ENCODE results near the gene DNAJC3. TPM values are rescaled to one million over a fixed set of nuclear protein-coding genes. Genes with fewer than 3 reads are reported as not detected.

The DNAJC3 gene
- total RNA-seq, 1 experiment from 2014 or later, result 113 TPM

DNA sequence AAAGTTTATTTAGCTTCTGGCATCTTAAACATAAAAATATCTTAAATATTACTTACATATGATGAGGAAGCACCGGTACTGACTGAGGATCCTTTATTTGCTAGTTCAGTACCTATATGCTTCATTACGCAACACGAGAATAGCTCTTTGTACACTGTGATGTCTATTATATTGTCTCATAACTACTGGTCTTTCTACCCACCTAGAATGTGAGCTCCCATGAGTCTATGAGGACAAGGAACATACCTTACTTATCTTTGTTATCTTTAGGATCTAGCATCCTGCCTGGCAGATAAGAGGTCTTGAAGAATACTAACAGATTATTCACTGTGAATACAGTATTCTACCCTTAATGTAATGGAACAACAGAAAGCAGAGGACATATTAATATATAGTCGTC, 124.9 kb downstream of the DNAJC3 start:
- ChIA-PET POLR2A (interaction anchor here (0.6 to 1.4 kb wide), 3 partner anchors 17 to 1454 kb away, joined by 3 to 4 read pairs (median 3); partner anchors contain the start of gene DNAJC3), CTCF (interaction anchor here (0.5 to 0.9 kb wide), 8 partner anchors 13 to 393 kb away, joined by 3 to 6 read pairs (median 4); no protein-coding TSS in a partner anchor)
- intact Hi-C loops (cut with micrococcal nuclease), result no loop called here
- DNase-seq (ENCODE audit: unreplicated experiment), result no peak
- BruUV-seq (replicated peaks), result no TSS peak
- H3K4me3 Mint-ChIP-seq (ENCODE audit: unreplicated experiment), result no peak overlapping the region
- no peaks in the 10 kb centered on the region for H3K27me3 Mint-ChIP-seq (ENCODE audit: insufficient read depth, unreplicated experiment)
- H3K36me3 Mint-ChIP-seq (ENCODE audit: insufficient read depth, unreplicated experiment), result peaks cover 41% of the 10 kb centered on the region
- H3K27ac Mint-ChIP-seq (ENCODE audit: low read depth, unreplicated experiment), result no peak overlapping the region
- H3K9me3 Mint-ChIP-seq (ENCODE audit: unreplicated experiment), result peaks cover 13% of the 10 kb centered on the region
- no peaks in the 10 kb centered on the region for H3K4me1 Mint-ChIP-seq (ENCODE audit: insufficient read depth, unreplicated experiment)
- TF ChIP-seq, protein P1, sequence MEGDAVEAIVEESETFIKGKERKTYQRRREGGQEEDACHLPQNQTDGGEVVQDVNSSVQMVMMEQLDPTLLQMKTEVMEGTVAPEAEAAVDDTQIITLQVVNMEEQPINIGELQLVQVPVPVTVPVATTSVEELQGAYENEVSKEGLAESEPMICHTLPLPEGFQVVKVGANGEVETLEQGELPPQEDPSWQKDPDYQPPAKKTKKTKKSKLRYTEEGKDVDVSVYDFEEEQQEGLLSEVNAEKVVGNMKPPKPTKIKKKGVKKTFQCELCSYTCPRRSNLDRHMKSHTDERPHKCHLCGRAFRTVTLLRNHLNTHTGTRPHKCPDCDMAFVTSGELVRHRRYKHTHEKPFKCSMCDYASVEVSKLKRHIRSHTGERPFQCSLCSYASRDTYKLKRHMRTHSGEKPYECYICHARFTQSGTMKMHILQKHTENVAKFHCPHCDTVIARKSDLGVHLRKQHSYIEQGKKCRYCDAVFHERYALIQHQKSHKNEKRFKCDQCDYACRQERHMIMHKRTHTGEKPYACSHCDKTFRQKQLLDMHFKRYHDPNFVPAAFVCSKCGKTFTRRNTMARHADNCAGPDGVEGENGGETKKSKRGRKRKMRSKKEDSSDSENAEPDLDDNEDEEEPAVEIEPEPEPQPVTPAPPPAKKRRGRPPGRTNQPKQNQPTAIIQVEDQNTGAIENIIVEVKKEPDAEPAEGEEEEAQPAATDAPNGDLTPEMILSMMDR (IDR thresholded peaks at IDR 0.05; ENCODE audit: unreplicated experiment), result no peak

DNA sequence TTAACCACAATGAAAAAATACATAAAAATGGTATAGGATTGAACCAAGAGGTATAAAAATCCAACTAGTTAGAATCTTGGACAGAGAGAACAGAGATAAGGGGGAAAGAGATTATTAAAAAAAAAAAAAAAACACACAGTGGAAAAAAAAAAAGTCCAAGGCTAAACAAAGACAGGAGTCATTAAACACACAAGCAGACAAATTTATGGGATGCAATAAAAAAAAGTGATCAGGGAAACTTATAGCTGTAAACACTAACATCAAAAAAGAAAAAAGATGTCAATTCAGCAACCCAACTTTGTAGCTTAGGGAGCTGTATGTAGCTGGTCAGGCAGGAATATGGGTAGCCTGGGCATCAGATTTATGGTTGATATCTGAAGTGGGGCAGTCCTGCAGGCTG, 129.0 kb downstream of the DNAJC3 start:
- intact Hi-C loops (cut with micrococcal nuclease), result no loop called here
- Mint-ChIP-seq H3K27ac (ENCODE audit: low read depth, unreplicated experiment) (no peak overlapping the region), H3K27me3 (ENCODE audit: insufficient read depth, unreplicated experiment) (no peaks in the 10 kb centered on the region), H3K36me3 (ENCODE audit: insufficient read depth, unreplicated experiment) (peaks cover 39% of the 10 kb centered on the region), H3K4me1 (ENCODE audit: insufficient read depth, unreplicated experiment) (no peaks in the 10 kb centered on the region), H3K9me3 (ENCODE audit: unreplicated experiment) (peaks cover 38% of the 10 kb centered on the region), H3K4me3 (ENCODE audit: unreplicated experiment) (no peak overlapping the region)
- ChIA-PET POLR2A (interaction anchor here (0.6 kb wide), 1 partner anchor 129 kb away, joined by 3 read pairs; the partner anchor contains the start of gene DNAJC3), CTCF (no interaction called here)
- no TSS peak for BruUV-seq (replicated peaks)
- no peak for DNase-seq (ENCODE audit: unreplicated experiment)
- TF ChIP-seq, protein P1 (IDR thresholded peaks at IDR 0.05; ENCODE audit: unreplicated experiment), result no peak

DNA sequence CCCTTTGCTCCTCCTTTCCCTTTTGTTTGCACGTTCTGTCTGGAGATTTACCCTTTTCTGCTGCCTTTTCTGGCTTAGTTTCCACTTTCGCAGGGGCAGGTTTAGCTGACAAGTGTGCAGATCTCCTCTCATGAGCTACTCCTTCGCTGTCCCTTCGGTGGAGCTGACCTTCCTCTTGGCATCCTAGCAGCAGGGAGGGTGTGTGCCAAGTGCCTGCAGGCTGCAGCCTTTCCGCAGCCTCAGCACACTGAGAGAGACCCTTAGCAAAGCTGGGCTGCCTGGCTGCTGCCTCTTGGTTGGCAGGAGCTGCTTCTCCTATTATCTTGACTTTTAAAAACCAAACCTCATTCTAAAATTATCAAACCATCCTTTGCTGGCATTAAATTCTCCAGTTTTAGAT, 132.5 kb downstream of the DNAJC3 start:
- POLR2A ChIA-PET, result interaction anchor here (1.4 kb wide), 1 partner anchor 10 kb away, joined by 5 read pairs; no protein-coding TSS in a partner anchor
- no peak for DNase-seq (ENCODE audit: unreplicated experiment)
- BruUV-seq (replicated peaks), result no TSS peak
- no peak overlapping the region for H3K27ac Mint-ChIP-seq (ENCODE audit: low read depth, unreplicated experiment)
- intact Hi-C loops (cut with micrococcal nuclease), result no loop called here
- H3K36me3 Mint-ChIP-seq (ENCODE audit: insufficient read depth, unreplicated experiment), result peaks cover 28% of the 10 kb centered on the region
- H3K27me3 Mint-ChIP-seq (ENCODE audit: insufficient read depth, unreplicated experiment), result no peaks in the 10 kb centered on the region
- H3K4me1 Mint-ChIP-seq (ENCODE audit: insufficient read depth, unreplicated experiment), result no peaks in the 10 kb centered on the region
- peaks cover 44% of the 10 kb centered on the region for H3K9me3 Mint-ChIP-seq (ENCODE audit: unreplicated experiment)
- CTCF ChIA-PET, result interaction anchor here (0.6 to 1.2 kb wide), 7 partner anchors 9 to 185 kb away, joined by 3 to 7 read pairs (median 3); no protein-coding TSS in a partner anchor
- no peak overlapping the region for H3K4me3 Mint-ChIP-seq (ENCODE audit: unreplicated experiment)
- TF ChIP-seq, protein P1 (IDR thresholded peaks at IDR 0.05; ENCODE audit: unreplicated experiment), result no peak

DNA sequence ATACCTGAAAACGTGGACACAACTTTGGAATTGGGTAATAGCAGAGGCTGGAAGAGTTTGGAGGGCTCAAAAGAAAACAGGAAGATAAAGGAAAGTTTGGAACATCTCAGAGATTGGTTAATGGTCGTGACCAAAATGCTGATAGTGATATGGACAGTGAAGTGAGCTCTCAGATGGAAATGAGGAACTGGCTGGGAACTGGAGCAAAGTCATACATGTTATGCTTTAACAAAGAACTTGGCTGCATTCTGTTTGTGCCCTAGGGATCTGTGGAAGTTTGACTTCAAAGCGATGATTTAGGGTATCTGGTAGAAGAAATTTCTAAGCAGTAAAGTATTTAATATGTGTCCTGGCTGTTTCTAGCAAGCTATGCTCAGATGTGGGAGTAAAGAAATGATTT, 136.2 kb downstream of the DNAJC3 start:
- POLR2A ChIA-PET, result no interaction called here
- CTCF ChIA-PET, result interaction anchor here (0.5 to 2.4 kb wide), 6 partner anchors 11 to 299 kb away, joined by 3 to 15 read pairs (median 4); no protein-coding TSS in a partner anchor
- peaks cover 22% of the 10 kb centered on the region for H3K36me3 Mint-ChIP-seq (ENCODE audit: insufficient read depth, unreplicated experiment)
- no peak overlapping the region for H3K4me3 Mint-ChIP-seq (ENCODE audit: unreplicated experiment)
- H3K4me1 Mint-ChIP-seq (ENCODE audit: insufficient read depth, unreplicated experiment), result no peaks in the 10 kb centered on the region
- no TSS peak for BruUV-seq (replicated peaks)
- TF ChIP-seq, protein P1 (IDR thresholded peaks at IDR 0.05; ENCODE audit: unreplicated experiment), result no peak
- no peaks in the 10 kb centered on the region for H3K27me3 Mint-ChIP-seq (ENCODE audit: insufficient read depth, unreplicated experiment)
- peaks cover 18% of the 10 kb centered on the region for H3K9me3 Mint-ChIP-seq (ENCODE audit: unreplicated experiment)
- no peak overlapping the region for H3K27ac Mint-ChIP-seq (ENCODE audit: low read depth, unreplicated experiment)
- intact Hi-C loops (cut with micrococcal nuclease), result no loop called here
- DNase-seq (ENCODE audit: unreplicated experiment), result no peak
